ENCODE results near the gene SMYD3.
A peak's percentile ranks its signal among the peaks of the same experiment; 100 is the strongest.

The SMYD3 gene

GRCh38 chr1:246425139-246425794 lies 81.8 kb downstream of the SMYD3 start:
- DNase-seq (ENCODE audit: low read depth), result no peak
- no peak overlapping the region for H3K4me3 ChIP-seq (ENCODE audit: low read depth, low read length)
- TF ChIP-seq, protein P1, sequence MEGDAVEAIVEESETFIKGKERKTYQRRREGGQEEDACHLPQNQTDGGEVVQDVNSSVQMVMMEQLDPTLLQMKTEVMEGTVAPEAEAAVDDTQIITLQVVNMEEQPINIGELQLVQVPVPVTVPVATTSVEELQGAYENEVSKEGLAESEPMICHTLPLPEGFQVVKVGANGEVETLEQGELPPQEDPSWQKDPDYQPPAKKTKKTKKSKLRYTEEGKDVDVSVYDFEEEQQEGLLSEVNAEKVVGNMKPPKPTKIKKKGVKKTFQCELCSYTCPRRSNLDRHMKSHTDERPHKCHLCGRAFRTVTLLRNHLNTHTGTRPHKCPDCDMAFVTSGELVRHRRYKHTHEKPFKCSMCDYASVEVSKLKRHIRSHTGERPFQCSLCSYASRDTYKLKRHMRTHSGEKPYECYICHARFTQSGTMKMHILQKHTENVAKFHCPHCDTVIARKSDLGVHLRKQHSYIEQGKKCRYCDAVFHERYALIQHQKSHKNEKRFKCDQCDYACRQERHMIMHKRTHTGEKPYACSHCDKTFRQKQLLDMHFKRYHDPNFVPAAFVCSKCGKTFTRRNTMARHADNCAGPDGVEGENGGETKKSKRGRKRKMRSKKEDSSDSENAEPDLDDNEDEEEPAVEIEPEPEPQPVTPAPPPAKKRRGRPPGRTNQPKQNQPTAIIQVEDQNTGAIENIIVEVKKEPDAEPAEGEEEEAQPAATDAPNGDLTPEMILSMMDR (conservative IDR thresholded peaks at IDR 0.05; ENCODE audit: low read depth, low read length), result no peak

- TF ChIP-seq, protein P1 (conservative IDR thresholded peaks at IDR 0.05; ENCODE audit: low read depth, low read length), result no peak
- DNase-seq (ENCODE audit: low read depth), result no peak
- no peak overlapping the region for H3K4me3 ChIP-seq (ENCODE audit: low read depth, low read length)
These were observed 86.8 kb downstream of the SMYD3 start for GRCh38 chr1:246420300-246420699.

DNA sequence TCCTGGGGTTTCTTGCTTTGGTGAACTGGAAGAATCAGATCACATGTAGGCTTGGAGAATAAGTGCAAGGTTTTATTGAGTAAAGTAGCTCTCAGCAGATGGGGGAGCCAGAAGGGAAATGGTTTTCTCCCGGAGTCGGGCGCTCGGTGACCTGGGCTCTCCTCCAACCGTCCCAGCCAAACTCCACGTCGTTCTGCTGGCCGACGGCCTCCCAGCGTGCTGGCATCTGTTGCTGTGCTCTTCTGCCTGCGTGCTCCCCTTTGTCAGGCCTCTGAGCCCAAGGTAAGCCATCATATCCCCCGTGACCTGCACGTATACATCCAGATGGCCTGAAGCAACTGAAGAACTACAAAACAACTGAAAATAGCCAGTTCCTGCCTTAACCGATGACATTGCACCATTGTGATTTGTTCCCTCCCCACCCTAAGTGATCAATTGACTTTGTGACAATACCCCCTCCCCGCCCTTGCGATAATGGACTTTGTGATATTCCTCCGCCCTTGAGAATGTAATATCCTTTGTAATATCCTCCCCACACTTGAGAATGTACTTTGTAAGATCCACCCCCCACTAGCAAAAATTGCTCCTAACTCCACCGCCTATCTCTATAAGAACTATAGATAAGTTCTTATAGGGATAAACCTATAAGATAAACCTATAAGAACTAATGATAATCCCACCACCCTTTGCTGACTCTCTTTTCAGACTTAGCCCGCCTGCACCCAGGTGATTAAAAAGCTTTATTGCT lies 88.3 kb downstream of the SMYD3 start:
- TF ChIP-seq, protein P1 (conservative IDR thresholded peaks at IDR 0.05; ENCODE audit: low read depth, low read length), result no peak
- no peak for DNase-seq (ENCODE audit: low read depth)
- H3K4me3 ChIP-seq (ENCODE audit: low read depth, low read length), result no peak overlapping the region

DNA sequence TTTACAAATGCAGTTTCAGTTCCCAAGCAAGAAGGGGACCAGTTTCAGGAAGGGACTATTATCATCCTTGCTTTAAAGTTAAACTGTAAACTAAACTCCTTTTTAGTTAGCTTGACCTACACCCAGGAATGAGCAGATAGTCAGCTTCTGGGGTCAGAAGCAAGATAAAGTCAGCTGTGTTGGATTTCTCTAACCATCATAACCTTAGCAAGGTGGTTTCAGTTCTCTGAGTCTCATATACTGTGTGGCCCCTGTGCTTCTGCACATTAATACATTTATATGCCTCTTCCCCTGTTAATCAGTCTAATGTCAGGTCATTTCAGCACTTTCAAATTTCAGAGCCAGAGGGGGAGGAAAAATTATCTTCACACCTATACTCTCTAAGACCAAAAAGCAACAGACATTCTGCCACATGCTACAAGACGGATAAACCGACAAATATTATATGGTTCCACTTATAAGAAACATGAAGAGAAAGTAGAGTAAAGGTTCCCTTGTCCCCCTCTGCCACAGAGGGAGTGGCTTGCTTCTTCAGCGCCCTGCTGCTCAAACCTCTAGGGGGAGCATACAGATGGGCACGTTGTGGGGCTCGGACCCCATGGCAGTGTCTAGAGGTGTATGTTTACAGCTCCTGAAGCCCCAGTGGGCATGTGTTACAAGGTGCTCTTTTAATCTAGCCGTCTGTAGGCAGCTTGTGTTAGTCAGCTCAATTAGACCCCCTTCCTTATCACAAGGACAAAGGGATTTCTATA lies 89.1 kb downstream of the SMYD3 start:
- TF ChIP-seq, protein P1 (conservative IDR thresholded peaks at IDR 0.05; ENCODE audit: low read depth, low read length), result peak; percentile 11
- DNase-seq (ENCODE audit: low read depth), result no peak
- no peak overlapping the region for H3K4me3 ChIP-seq (ENCODE audit: low read depth, low read length)

GRCh38 chr1:246417152-246417812 lies 89.8 kb downstream of the SMYD3 start:
- peak; percentile 62 for DNase-seq (ENCODE audit: low read depth)
- TF ChIP-seq, protein P1 (conservative IDR thresholded peaks at IDR 0.05; ENCODE audit: low read depth, low read length), result no peak
- no peak overlapping the region for H3K4me3 ChIP-seq (ENCODE audit: low read depth, low read length)

- no peak overlapping the region for H3K4me3 ChIP-seq (ENCODE audit: low read depth, low read length)
- no peak for DNase-seq (ENCODE audit: low read depth)
- TF ChIP-seq, protein P1 (conservative IDR thresholded peaks at IDR 0.05; ENCODE audit: low read depth, low read length), result no peak
These were observed 90.8 kb downstream of the SMYD3 start for GRCh38 chr1:246416261-246416660.
